ENCODE measurements around the gene PPIA.
"Not testable (repeated sequence)": the region's sequence is repeated elsewhere in the genome, so short reads cannot be mapped to it uniquely, and the experiment has no call there.

PPIA gene

DNA sequence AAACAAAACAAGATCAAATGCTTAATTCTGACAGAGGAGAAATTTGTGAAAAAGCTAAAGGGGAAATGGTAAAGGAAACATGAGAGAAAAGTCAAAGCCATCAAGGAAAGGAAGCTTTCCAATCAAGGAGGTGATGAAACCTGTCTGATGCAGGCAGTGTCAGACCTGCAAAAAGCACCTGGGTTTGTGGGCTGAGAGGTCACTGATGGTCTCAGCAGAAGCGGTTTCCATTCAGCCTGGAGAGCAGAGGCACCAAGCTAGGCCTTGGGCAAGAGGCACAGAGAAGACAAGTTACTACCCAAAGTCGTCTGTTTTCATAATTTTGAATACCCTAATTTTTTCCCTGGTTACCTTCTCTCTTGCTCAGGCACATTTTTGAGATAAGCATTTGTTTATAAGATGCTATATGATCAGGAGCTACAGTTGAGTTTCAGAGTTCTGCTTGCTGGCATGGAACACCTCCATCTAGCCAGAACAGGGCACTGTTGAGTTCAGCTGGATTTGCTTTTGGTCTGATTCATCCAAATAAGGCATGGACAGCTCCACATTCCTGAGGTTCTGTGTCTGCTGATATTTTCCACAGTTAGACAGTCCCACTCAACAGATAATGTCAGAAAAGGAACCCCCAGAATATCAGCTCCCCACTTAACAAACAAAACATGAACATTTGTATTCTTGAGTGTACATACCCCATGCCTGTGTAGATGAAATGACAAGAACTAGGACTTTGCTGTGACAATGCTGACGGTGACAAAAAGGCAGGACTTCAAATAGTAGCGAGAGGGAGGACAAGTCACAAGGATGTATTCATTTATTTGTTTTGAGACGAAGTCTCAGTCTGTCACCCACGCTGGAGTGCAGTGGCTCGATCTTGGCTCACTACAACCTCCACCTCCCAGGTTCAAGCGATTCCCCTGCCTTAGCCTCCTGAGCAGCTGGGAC, 4.9 kb upstream of the PPIA start:
- no peaks in the 10 kb centered on the region for H3K36me3 Mint-ChIP-seq (ENCODE audit: low read depth)
- no peaks in the 10 kb centered on the region for H3K27me3 Mint-ChIP-seq (ENCODE audit: low read depth)
- H3K9me3 Mint-ChIP-seq: no peaks in the 10 kb centered on the region
- peaks cover 6% of the 10 kb centered on the region for H3K4me1 Mint-ChIP-seq (ENCODE audit: low read depth)
- no peak overlapping the region for H3K4me3 Mint-ChIP-seq
- H3K27ac Mint-ChIP-seq: no peak overlapping the region

DNA sequence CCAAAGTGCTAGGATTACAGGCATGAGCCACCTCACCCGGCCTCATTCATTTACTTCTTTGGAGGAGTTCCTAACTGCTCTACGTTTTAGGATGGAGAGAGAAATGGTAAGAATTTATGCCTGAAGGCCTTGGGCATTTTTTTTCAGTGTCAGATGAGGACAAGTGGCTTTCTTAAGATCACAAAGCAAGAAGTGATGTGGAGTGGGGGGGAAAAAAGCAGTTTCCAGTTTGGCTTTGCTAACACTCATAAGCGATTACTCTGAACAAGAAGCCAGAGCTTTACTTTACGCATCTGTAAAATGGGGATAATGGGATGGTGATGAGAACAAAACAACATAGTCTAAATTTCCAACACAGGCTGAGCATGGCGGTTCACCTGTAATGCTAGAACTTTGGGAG, 2.6 kb upstream of the PPIA start:
- Mint-ChIP-seq H3K9me3 (no peaks in the 10 kb centered on the region), H3K27me3 (ENCODE audit: low read depth) (no peaks in the 10 kb centered on the region), H3K27ac (no peak overlapping the region), H3K36me3 (ENCODE audit: low read depth) (peaks cover 17% of the 10 kb centered on the region), H3K4me1 (ENCODE audit: low read depth) (peaks cover 12% of the 10 kb centered on the region), H3K4me3 (no peak overlapping the region)

DNA sequence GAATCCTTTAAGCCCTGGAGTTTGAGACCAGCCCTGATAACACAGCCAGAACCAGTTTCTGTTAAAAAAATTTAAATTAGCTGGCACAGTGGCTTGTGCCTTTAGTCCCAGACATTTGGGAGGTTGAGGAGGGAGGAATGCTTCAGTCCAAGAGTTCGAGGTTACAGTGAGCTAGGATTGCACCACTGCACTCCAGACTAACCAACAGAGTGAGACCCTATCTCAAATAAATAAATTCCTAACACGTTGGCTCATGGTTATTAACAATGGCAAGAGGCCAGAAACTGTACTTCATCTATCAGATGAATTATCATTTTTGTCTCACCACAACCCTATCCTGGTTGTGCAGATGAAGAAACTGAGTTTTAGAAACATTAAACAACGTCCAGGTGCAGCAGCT, 2.1 kb upstream of the PPIA start:
- Mint-ChIP-seq H3K9me3 (no peaks in the 10 kb centered on the region), H3K36me3 (ENCODE audit: low read depth) (peaks cover 18% of the 10 kb centered on the region), H3K4me1 (ENCODE audit: low read depth) (peaks cover 12% of the 10 kb centered on the region), H3K27ac (no peak overlapping the region), H3K27me3 (ENCODE audit: low read depth) (no peaks in the 10 kb centered on the region), H3K4me3 (no peak overlapping the region)

DNA sequence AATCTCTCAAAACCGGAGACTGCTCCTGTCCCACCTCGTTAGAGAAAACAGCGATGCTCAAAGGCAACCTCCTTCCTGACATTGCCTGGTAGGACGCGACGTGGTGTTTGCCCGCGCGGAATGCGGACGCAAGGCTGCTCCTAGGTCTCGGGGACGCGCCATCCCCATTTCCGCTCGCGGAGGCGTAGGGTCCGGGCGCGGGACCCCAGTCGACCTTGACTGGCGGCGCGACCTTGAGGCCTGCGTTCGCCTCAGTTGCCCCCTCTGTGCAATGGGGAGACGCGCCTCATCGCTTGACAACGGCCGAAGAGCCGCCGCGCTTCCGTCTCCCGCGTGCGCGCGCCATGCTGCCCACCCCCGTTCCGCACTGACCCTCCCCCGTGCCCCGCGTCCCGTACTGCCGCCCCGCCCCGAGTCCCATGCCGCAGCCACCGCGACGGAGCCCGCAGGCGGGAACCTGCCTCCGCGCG, 412 bp upstream of the PPIA start:
- no peaks in the 10 kb centered on the region for H3K9me3 Mint-ChIP-seq
- H3K36me3 Mint-ChIP-seq (ENCODE audit: low read depth): peaks cover 32% of the 10 kb centered on the region
- H3K27ac Mint-ChIP-seq: peak overlapping the region; percentile 91
- H3K4me1 Mint-ChIP-seq (ENCODE audit: low read depth): peaks cover 20% of the 10 kb centered on the region
- H3K4me3 Mint-ChIP-seq: peak overlapping the region; percentile 93
- H3K27me3 Mint-ChIP-seq (ENCODE audit: low read depth): no peaks in the 10 kb centered on the region

DNA sequence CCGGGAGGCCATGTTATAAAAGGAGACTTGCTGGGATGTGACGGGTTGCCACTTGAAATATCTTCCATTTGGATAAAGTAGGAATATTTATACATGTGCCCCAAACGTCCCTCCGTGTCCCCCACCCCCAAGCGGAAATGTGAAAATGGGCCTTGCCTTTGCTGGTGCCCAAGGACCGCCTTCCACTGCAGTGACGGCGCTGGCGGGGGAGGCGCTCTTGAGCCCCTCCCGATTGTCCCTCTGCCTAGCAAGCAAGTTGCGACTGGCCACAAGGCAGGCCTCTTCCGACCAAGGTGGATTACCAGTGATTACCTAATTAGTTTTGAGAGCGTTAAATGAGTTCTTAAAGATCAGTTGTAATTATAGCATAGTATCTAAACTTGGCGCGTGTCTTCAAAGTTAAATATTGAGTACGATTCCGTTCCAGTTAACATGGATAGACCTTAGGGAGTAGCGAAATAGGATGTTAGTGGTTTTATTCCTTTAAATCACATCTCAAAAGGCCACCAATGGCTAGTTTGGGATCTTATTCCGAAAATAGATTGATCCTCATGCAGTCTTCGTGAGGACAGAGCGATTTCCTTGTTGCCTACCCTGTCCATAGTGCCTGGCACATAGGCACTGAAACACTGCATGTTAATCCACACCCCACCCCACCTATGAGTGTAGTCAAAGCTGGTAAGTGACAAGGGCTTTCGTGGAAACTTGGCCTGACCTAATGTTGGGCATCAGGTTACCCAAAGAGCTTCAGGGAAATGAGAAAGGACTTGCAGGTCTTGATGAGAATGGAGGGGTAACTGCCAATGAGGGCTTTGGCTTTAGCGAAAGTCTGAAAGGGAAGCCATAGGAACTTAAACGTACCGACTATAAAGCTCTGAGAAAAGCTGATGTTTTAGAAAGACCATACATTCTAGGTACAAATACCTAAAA, 1.1 kb downstream of the PPIA start:
- H3K27ac Mint-ChIP-seq: peak overlapping the region; percentile 99
- peaks cover 45% of the 10 kb centered on the region for H3K36me3 Mint-ChIP-seq (ENCODE audit: low read depth)
- peaks cover 21% of the 10 kb centered on the region for H3K4me1 Mint-ChIP-seq (ENCODE audit: low read depth)
- H3K4me3 Mint-ChIP-seq: peak overlapping the region; percentile 93
- H3K9me3 Mint-ChIP-seq: no peaks in the 10 kb centered on the region
- H3K27me3 Mint-ChIP-seq (ENCODE audit: low read depth): no peaks in the 10 kb centered on the region

DNA sequence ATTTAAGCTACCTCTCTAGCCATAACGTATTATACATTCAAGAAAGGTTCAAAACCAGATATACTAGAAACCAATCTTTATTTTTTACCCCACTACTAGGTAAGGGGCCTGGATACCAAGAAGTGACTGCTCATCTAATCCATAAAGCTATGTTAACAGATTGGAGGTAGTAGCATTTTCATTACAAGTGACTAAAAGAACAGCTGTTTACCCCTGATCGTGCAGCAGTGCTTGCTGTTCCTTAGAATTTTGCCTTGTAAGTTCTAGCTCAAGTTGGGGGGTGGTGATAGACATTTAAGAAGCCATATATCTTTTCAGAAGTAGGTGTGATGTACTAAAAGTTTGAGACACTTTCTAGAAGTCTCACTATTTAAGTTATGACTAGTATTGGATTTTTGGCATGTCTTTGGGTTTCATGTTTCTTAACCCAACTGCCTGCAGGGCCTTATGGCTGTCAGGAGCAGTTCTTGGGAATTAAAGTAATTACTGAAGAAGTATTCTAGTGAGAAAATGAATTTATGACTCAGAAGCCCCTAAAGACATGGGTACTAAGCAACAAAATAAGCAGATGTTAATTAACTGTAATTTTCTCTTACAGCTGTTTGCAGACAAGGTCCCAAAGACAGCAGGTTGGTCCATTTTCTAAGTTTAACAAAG, 2.3 kb downstream of the PPIA start:
- no peaks in the 10 kb centered on the region for H3K27me3 Mint-ChIP-seq (ENCODE audit: low read depth)
- peaks cover 50% of the 10 kb centered on the region for H3K36me3 Mint-ChIP-seq (ENCODE audit: low read depth)
- peaks cover 21% of the 10 kb centered on the region for H3K4me1 Mint-ChIP-seq (ENCODE audit: low read depth)
- peak overlapping the region; percentile 99 for H3K27ac Mint-ChIP-seq
- H3K9me3 Mint-ChIP-seq: no peaks in the 10 kb centered on the region
- peak overlapping the region; percentile 93 for H3K4me3 Mint-ChIP-seq

DNA sequence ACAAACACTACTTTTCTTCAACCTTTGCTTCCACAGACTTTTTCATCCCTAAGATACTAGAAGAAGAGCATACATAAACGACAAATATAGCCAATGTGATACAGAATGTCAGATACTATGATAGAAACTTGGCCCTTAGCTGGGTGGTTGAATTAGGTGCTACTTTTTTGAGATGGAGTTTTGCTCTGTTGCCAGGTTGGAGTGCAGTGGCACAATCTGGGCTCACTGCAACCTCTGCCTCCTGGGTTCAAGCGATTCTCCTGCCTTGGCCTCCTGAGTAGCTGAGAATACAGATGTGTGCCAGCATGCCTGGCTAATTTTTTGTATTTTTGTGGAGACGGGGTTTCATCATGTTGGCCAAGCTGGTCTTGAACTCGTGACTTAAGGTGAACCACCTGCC, 3.5 kb downstream of the PPIA start:
- H3K9me3 Mint-ChIP-seq: no peaks in the 10 kb centered on the region
- no peaks in the 10 kb centered on the region for H3K27me3 Mint-ChIP-seq (ENCODE audit: low read depth)
- H3K27ac Mint-ChIP-seq: no peak overlapping the region
- peaks cover 21% of the 10 kb centered on the region for H3K4me1 Mint-ChIP-seq (ENCODE audit: low read depth)
- peak overlapping the region; percentile 1 for H3K4me3 Mint-ChIP-seq
- peaks cover 50% of the 10 kb centered on the region for H3K36me3 Mint-ChIP-seq (ENCODE audit: low read depth)

DNA sequence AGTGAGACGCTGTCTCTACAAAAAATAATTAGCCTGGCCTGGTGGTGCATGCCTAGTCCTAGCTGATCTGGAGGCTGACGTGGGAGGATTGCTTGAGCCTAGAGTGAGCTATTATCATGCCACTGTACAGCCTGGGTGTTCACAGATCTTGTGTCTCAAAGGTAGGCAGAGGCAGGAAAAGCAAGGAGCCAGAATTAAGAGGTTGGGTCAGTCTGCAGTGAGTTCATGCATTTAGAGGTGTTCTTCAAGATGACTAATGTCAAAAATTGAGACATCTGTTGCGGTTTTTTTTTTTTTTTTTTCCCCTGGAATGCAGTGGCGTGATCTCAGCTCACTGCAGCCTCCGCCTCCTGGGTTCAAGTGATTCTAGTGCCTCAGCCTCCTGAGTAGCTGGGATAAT, 5.4 kb downstream of the PPIA start:
- peaks cover 21% of the 10 kb centered on the region for H3K4me1 Mint-ChIP-seq (ENCODE audit: low read depth)
- no peak overlapping the region for H3K27ac Mint-ChIP-seq
- H3K4me3 Mint-ChIP-seq: no peak overlapping the region
- no peaks in the 10 kb centered on the region for H3K27me3 Mint-ChIP-seq (ENCODE audit: low read depth)
- H3K9me3 Mint-ChIP-seq: no peaks in the 10 kb centered on the region
- H3K36me3 Mint-ChIP-seq (ENCODE audit: low read depth): peaks cover 50% of the 10 kb centered on the region

DNA sequence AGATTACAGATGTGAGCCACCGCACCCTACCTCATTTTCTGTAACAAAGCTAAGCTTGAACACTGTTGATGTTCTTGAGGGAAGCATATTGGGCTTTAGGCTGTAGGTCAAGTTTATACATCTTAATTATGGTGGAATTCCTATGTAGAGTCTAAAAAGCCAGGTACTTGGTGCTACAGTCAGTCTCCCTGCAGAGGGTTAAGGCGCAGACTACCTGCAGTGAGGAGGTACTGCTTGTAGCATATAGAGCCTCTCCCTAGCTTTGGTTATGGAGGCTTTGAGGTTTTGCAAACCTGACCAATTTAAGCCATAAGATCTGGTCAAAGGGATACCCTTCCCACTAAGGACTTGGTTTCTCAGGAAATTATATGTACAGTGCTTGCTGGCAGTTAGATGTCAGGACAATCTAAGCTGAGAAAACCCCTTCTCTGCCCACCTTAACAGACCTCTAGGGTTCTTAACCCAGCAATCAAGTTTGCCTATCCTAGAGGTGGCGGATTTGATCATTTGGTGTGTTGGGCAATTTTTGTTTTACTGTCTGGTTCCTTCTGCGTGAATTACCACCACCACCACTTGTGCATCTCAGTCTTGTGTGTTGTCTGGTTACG, 6.0 kb downstream of the PPIA start:
- Mint-ChIP-seq H3K4me3 (no peak overlapping the region), H3K4me1 (ENCODE audit: low read depth) (peaks cover 18% of the 10 kb centered on the region), H3K27me3 (ENCODE audit: low read depth) (no peaks in the 10 kb centered on the region), H3K36me3 (ENCODE audit: low read depth) (peaks cover 46% of the 10 kb centered on the region), H3K27ac (no peak overlapping the region), H3K9me3 (no peaks in the 10 kb centered on the region)

DNA sequence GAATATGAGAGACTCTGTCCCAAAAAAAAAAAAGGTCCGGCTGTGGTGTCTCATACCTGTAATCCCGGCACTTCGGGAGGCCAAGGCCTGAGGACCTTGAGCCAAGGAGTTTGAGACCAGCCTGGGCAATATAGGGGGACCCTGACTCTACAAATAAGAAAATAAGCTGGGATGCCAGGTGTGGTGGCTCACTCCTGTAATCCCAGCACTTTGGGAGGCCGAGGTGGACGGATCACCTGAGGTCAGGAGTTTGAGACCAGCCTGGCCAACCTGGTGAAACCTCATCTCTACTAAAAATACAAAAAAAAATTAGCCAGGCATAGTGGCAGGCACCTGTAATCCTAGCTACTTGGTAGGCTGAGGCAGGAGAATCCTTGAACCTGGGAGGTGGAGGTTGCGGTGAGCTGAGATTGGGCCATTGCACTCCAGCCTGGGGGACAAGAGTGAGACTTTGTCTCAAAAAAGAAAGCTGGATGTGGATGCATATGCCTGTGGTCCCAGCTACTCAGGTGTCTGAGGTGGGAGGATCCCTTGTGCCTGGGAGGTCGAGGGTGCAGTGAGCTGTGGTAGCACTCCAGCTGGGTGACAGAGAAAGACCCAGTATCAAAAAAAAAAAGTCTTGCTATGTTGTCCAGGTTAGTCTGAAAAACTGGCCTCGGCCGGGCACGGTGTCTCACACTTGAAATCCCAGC, 7.5 kb downstream of the PPIA start:
- H3K9me3 Mint-ChIP-seq; H3K4me1 Mint-ChIP-seq (ENCODE audit: low read depth); H3K27ac Mint-ChIP-seq; H3K4me3 Mint-ChIP-seq; H3K27me3 Mint-ChIP-seq (ENCODE audit: low read depth): not testable (repeated sequence)
- H3K36me3 Mint-ChIP-seq (ENCODE audit: low read depth): peaks cover 32% of the 10 kb centered on the region

DNA sequence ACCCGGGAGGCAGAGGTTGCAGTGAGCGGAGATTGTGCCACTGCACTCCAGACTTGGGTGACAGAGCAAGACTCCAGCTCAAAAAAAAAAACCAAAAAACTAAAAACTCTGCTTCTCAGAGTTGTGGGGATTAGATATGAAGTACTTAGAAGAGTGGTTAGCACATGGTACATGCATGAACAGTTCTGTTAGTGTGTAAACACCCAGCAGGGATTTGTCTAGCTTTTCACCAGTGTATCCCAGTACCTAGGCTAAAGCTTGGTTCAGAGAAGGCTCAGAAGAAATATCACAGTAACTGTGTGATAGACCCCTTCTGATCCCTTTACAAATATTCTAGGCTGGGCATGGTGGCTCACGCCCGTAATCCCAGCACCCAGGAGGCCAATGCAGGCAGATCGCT, 9.5 kb downstream of the PPIA start:
- peaks cover 19% of the 10 kb centered on the region for H3K36me3 Mint-ChIP-seq (ENCODE audit: low read depth)
- H3K4me1 Mint-ChIP-seq (ENCODE audit: low read depth): peaks cover 3% of the 10 kb centered on the region
- H3K4me3 Mint-ChIP-seq: no peak overlapping the region
- H3K27ac Mint-ChIP-seq: no peak overlapping the region
- H3K9me3 Mint-ChIP-seq: no peaks in the 10 kb centered on the region
- no peaks in the 10 kb centered on the region for H3K27me3 Mint-ChIP-seq (ENCODE audit: low read depth)

DNA sequence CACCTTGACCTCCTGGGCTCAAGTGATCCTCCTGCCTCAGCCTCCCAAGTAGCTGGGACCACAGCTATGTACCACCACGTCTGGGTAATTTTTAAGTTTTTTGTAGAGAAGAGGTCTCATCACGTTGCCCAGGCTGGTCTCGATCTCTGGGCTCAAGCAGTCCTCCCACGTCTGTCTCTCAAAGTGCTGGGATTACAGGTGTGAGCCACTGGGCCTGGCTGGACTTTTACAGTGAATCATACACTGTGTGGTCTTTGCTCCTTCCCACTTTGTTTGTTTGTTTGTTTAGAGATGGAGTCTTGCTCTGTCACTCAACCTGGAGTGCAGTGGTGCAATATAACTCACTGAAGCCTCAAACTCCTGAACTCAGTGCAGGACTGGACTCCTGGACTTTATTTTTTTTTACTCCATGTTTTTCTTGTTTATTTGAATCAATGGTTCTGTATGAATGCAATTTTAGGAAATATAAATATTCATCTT, 12.5 kb downstream of the PPIA start:
- H3K36me3 Mint-ChIP-seq (ENCODE audit: low read depth): no peaks in the 10 kb centered on the region
- H3K27ac Mint-ChIP-seq: no peak overlapping the region
- no peak overlapping the region for H3K4me3 Mint-ChIP-seq
- H3K27me3 Mint-ChIP-seq (ENCODE audit: low read depth): no peaks in the 10 kb centered on the region
- no peaks in the 10 kb centered on the region for H3K9me3 Mint-ChIP-seq
- H3K4me1 Mint-ChIP-seq (ENCODE audit: low read depth): peaks cover 2% of the 10 kb centered on the region

DNA sequence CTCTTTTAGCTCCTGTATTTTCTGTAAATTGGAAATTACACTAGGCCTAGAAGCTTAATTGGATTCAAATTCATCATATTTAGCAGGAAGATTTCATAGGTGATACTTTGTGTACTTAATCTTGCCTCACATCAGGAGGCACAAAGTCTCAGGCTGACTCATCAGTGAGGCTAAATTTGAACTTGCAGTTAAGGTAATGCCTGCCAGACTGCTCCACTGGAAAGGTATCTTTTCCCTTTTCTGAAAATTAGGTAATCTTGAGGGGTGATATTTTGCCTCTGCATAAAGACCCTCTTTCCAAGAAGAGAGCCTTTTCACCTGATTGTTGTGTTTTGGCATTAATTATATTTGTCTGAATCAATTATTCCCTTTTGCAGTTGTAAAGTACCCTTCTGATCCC, 14.6 kb downstream of the PPIA start:
- Mint-ChIP-seq H3K9me3 (no peaks in the 10 kb centered on the region), H3K27me3 (ENCODE audit: low read depth) (no peaks in the 10 kb centered on the region), H3K36me3 (ENCODE audit: low read depth) (no peaks in the 10 kb centered on the region), H3K4me3 (no peak overlapping the region), H3K4me1 (ENCODE audit: low read depth) (peaks cover 2% of the 10 kb centered on the region), H3K27ac (no peak overlapping the region)

All from T-helper 1 cell treated with Interleukin-12 subunit alpha and Interleukin-12 subunit beta and Interleukin-4 antibody, amounts not matched to agents 30 μg/mL and 1 μg/mL, for 36 hours (primary cell).